ENCODE data around the gene TREML1. TPM values are rescaled to one million over a fixed set of nuclear protein-coding genes. Genes with fewer than 3 reads are reported as not detected.

Gene TREML1
- total and polyA plus RNA-seq, 2 of the 8 experiments (the other 6 are each of a cell fraction or from before 2014, with no cell fraction given): 0.08 TPM; not detected in 1

DNA sequence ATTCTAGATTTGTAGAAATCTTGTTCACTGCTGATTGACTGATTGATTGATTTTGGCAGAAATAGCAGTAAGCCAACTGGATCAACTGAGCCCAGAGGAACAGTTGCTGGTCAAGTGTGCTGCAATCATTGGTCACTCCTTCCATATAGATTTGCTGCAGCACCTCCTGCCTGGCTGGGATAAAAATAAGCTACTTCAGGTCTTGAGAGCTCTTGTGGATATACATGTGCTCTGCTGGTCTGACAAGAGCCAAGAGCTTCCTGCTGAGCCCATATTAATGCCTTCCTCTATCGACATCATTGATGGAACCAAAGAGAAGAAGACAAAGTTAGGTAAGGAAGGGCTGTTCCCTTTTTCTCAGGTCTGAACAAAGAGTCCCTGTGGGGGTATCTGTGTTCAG lies 31.2 kb downstream of the TREML1 start (continued):
- TF ChIP-seq, protein P1, sequence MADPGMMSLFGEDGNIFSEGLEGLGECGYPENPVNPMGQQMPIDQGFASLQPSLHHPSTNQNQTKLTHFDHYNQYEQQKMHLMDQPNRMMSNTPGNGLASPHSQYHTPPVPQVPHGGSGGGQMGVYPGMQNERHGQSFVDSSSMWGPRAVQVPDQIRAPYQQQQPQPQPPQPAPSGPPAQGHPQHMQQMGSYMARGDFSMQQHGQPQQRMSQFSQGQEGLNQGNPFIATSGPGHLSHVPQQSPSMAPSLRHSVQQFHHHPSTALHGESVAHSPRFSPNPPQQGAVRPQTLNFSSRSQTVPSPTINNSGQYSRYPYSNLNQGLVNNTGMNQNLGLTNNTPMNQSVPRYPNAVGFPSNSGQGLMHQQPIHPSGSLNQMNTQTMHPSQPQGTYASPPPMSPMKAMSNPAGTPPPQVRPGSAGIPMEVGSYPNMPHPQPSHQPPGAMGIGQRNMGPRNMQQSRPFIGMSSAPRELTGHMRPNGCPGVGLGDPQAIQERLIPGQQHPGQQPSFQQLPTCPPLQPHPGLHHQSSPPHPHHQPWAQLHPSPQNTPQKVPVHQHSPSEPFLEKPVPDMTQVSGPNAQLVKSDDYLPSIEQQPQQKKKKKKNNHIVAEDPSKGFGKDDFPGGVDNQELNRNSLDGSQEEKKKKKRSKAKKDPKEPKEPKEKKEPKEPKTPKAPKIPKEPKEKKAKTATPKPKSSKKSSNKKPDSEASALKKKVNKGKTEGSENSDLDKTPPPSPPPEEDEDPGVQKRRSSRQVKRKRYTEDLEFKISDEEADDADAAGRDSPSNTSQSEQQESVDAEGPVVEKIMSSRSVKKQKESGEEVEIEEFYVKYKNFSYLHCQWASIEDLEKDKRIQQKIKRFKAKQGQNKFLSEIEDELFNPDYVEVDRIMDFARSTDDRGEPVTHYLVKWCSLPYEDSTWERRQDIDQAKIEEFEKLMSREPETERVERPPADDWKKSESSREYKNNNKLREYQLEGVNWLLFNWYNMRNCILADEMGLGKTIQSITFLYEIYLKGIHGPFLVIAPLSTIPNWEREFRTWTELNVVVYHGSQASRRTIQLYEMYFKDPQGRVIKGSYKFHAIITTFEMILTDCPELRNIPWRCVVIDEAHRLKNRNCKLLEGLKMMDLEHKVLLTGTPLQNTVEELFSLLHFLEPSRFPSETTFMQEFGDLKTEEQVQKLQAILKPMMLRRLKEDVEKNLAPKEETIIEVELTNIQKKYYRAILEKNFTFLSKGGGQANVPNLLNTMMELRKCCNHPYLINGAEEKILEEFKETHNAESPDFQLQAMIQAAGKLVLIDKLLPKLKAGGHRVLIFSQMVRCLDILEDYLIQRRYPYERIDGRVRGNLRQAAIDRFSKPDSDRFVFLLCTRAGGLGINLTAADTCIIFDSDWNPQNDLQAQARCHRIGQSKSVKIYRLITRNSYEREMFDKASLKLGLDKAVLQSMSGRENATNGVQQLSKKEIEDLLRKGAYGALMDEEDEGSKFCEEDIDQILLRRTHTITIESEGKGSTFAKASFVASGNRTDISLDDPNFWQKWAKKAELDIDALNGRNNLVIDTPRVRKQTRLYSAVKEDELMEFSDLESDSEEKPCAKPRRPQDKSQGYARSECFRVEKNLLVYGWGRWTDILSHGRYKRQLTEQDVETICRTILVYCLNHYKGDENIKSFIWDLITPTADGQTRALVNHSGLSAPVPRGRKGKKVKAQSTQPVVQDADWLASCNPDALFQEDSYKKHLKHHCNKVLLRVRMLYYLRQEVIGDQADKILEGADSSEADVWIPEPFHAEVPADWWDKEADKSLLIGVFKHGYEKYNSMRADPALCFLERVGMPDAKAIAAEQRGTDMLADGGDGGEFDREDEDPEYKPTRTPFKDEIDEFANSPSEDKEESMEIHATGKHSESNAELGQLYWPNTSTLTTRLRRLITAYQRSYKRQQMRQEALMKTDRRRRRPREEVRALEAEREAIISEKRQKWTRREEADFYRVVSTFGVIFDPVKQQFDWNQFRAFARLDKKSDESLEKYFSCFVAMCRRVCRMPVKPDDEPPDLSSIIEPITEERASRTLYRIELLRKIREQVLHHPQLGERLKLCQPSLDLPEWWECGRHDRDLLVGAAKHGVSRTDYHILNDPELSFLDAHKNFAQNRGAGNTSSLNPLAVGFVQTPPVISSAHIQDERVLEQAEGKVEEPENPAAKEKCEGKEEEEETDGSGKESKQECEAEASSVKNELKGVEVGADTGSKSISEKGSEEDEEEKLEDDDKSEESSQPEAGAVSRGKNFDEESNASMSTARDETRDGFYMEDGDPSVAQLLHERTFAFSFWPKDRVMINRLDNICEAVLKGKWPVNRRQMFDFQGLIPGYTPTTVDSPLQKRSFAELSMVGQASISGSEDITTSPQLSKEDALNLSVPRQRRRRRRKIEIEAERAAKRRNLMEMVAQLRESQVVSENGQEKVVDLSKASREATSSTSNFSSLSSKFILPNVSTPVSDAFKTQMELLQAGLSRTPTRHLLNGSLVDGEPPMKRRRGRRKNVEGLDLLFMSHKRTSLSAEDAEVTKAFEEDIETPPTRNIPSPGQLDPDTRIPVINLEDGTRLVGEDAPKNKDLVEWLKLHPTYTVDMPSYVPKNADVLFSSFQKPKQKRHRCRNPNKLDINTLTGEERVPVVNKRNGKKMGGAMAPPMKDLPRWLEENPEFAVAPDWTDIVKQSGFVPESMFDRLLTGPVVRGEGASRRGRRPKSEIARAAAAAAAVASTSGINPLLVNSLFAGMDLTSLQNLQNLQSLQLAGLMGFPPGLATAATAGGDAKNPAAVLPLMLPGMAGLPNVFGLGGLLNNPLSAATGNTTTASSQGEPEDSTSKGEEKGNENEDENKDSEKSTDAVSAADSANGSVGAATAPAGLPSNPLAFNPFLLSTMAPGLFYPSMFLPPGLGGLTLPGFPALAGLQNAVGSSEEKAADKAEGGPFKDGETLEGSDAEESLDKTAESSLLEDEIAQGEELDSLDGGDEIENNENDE (IDR thresholded peaks at IDR 0.05; ENCODE audit: insufficient replicate concordance, low read length): no peak
- TF ChIP-seq NRF1 (IDR thresholded peaks at IDR 0.05; ENCODE audit: low read depth, low read length) (no peak), SIN3A (conservative IDR thresholded peaks at IDR 0.05 in 1 of 2, IDR thresholded peaks at IDR 0.05 in 1 of 2; ENCODE audit: low read depth in 1 of 2, low read length in 2 of 2) (no peak), RXRA (IDR thresholded peaks at IDR 0.05; ENCODE audit: insufficient read depth, low read depth, low read length) (no peak), KDM1A (IDR thresholded peaks at IDR 0.05; ENCODE audit: borderline replicate concordance, low read length) (no peak), TAF7 (optimal IDR thresholded peaks at IDR 0.05; ENCODE audit: borderline replicate concordance, low read depth, low read length) (no peak), RFX5 (IDR thresholded peaks at IDR 0.05; ENCODE audit: borderline replicate concordance, low read depth, low read length) (no peak)
